HG03432 (cell line): ENCODE data around the gene SYT2.
"Not testable (repeated sequence)": the region's sequence is repeated elsewhere in the genome, so short reads cannot be mapped to it uniquely, and the experiment has no call there.

ENCODE experiments used
- ATAC-seq: cut with Tn5 transposase; IDR thresholded peaks from one replicate; pipeline ENCODE4 v1.9.1; 2021; ENCODE audit warnings: mild to moderate bottlenecking, moderate library complexity; ENCODE audit not compliant: unreplicated experiment

Gene SYT2

DNA sequence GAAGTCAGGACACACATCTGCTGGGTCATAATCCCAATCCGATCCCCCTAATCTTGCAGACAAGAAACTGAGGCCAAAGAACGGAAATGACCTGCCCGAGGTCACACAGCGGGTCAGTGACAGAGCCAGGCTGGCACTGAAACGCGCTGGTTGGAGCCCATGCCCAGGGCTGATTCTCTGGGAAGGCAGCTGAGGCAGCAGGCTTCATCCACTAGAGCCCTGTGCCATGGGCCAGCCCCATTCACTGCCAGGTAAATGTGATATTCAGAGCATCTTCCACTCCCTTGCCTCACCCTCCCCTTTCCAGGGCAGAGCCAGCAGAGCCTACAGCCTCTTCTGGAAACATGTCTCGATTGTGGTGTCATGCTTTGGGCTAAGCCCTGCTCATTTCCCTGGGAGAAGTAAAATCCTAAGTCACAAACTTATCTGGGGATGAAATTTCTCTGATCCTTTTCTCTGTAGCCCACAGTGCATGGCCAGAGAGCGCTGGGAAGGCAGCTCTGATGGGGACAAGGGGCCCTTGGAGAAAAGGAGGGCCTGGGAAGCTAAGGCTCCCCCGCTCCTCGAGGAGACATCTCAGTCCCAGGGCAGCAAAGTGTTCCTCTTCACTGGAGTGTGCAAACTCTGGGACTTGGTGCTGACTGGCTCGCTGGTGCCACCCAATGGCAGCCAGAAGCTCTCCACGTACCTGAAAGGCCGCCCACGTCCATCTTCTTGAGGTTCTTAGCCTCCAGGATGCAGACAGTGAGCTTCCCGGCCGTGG is 110.4 kb downstream of the SYT2 start:
- peak; percentile 60 for ATAC-seq

DNA sequence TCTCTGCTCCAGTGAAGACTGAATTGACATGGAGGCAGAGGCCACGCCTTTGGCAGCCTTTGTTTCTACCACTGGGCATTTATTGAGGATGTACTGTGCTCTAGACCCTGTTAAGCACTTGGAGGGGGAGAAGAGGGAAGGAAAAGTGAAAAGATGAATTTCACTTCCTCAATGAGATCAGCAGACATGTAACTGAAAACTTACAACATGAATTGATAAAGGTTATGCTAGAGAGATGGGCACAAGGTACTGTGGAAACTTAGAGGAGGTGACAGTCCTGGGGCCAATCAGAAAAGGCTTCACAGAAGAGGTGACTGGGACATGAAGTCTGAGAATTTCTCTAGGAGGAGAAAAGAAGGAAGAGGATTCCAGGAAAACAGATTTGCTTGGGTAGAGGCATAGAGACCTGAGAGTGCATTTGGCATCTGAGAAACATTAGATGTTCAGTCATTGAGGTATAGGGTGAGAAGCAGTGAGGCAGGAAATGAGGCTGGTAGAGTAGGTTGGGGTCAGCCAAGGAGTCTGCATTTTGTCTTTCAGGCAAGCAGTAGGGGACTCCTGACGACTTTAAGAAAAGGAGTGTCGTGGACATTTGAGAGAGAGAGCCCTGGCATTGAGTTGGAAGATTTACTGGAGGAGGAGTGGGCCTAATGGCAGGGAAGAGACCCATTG is 113.0 kb downstream of the SYT2 start:
- no peak for ATAC-seq

DNA sequence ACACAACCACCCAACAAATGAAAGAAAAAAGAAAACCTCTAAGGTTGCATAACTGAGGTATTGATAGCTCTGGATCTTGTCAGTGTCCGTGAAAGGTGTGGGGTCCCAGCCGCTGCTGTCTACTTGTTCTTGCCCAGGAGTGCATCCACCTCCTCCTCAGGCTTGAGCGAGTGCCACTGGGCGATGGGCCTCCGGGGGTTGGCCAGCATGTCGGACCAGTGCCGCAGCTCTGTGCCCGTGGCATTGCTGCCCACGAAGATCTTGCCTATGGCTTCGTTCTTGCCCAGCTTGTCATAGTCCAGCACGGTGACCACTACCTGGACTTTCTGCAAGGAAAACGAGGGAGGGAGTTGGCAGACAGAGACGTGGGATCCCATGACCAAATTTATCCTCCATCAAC is 113.6 kb downstream of the SYT2 start:
- no peak for ATAC-seq

DNA sequence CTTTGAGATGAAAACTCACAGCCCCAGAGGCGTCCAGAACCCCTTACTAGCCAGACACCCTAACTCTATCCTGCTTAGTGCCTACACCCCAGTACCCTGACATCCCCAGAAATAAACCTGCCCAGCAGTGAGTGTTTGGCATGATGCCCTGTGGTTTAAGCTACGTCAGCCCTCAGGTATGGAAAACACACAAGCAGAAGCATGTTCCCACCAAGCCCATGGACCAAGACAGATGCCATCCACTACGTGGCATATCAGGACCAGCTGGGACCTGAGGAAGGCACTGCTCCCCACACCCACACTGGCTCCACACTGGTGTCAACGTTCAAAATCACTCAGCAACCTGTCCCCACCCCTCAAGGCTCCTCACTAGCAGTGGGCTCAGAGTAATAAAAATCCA is 116.4 kb downstream of the SYT2 start:
- ATAC-seq = no peak

DNA sequence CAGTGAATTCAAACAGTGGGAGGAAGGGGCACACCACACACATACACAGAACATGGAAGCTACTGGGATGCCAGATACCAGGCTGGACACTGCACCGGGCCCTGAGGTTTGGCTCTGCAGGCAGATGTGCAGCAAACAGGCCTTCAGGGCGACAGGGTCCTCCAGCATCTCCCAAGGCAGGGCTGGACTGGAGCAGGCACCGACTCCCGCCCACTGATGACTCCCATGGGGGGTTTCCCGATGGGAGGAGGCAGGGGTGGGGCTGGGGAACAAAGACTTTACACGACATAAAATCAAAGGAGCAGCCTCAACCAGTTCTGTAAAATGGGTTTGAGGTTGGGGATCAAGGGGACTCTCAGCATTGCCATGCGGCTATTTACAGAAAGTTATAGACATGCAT is 118.1 kb downstream of the SYT2 start:
- ATAC-seq = no peak

DNA sequence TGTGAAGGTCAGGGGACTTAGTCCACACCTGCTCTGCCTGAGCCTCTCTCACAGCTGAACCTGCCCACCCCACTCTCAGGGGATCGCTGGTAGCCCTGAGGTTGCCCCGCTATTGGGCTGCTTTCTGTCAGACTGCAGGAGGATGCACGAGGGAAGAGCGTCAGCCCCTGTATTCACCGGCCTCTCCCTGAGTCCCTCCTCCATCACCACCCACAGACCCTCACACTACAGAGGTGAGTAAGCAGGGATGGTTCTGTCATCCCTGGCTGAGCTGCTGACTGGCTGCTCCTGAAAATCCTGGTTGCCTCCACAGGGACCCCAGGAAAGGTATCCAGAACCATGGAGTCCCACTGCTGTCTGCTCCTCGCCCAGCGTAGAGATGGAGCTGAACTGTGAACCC is 118.7 kb downstream of the SYT2 start:
- no peak for ATAC-seq

DNA sequence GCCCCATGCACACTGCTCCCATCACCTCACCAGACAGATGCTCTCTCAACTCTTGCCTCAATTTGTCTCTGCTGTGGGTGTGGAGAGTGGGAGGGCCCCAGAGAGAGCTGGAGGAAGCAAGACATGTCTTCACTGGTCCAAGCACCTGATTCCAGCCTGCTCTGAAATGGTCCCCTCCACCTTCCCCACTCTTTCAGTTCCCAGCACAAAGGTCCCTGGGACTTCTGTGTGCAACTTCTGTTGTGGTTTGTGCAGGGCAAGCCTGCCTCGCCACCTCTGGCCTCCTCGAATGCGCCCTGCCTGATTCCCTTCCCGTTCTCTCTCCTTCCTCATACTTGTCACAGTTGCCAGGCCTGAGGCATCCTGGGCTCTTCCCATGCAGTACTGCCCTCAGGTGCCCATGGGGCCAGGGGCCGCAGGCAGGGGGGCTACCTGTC is 119.3 kb downstream of the SYT2 start:
- no peak for ATAC-seq

DNA sequence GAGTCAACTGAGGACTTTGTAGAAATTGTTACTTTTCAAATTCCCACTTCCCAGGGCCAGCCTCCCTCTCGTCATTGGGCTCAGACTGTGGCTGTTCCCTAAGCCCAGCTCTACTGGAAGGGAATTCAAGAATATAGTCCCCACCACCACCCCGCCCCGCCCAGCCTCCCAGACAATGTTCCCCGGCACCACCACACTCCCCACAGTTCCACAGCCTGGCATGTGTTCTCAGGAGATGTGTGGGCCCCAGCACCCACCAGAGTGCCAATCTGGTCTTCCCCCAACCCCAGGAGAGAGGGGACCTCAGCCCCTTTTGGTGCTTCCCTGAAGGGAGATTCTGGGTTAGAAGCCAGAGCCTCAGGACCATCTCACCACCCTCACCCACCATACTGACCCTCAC is 120.1 kb downstream of the SYT2 start:
- no peak for ATAC-seq

DNA sequence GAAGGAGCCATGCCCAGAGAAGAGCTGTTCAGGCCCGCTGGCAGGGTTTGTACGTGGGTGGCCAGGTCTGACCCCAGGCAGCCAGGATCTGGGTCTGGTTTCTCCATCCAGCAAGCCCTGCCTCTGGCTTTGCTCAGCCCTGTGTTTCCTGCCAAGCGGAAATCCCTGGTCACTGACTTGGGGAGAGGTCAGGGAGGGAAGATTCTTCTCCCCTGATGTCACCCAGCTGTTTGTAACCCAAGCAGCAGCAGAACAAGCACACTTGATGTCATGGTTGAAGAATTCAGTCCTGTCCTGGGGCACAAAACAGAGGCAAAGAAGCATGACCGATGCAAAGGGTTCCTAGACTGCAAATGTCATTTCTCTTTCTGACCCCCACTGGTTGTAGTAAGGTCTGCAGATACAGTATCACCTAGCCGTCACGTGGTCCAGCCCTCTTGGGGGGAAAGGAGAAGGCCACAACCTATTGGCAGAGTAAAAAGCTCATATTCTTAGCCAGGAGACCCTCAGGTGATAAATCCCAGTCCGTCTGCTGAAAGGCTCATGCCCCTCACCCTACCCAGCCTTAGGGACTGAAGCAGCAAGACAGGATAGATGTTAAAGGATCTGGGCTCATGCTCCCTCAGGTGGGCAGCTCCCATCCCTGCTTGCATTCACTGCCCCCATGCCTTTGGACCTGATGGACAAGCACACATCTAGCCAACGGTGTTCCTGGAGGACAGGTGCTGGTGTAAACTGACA is 120.9 kb downstream of the SYT2 start:
- no peak for ATAC-seq

DNA sequence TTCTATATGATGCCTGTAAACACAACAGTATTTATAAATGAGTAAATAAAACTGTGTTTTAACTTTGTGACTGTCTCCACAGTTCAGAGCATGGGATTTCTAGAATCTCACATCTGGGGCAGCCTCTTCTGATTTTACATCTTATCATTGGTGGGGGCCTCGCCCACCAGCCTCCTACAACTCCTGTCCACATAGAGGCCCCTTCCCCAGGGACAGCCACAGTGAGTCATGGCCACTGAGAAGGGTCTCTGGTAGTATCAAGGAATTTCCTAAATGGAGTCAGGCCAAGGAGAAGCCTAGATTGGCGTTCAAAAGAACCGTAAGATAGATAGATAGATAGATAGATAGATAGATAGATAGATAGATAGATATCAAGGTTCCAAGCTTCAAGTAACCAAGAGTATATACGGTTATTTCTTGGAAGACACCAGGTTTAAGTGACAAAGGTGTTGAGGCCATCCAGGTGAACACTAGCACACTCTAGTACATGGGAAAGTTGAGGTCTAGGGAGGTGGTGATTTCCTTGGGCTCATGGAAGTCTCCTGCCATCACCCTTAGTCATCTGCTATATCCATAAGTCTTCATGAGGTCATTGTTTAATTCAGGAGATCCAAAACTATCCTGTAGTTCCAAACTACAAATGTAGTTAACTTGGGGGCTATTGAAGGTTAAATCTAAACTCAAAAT is 121.6 kb downstream of the SYT2 start:
- no peak for ATAC-seq

DNA sequence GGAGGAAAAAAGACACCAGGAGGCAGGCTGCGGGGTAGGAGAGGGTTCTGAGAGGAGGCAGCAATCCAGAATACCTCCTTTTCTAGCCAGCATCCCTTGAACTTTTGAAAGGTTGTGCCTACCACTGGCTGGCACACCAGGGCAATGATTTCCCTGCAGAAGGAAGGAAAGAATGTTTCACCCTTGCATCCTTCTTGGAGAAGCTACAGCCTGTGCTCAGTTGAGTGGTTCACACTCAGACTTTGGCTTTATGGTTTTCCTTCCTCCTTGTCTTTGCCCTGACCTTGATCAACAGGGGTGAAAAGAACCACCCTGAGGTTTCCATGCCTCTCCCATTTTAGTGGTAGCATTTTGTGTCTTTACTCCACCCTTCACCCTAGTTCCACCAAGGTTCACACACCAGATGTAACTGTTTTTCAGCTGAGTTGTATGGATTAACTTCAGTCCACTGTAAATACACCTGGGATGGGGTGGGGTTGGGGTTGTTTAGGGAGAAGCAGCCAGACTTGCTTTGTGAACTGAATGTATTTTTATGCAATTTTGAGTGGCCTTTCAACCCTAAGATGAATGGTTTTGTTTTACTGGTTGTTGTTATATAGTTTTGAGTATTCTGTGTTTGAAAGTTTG is 122.3 kb downstream of the SYT2 start:
- no peak for ATAC-seq

DNA sequence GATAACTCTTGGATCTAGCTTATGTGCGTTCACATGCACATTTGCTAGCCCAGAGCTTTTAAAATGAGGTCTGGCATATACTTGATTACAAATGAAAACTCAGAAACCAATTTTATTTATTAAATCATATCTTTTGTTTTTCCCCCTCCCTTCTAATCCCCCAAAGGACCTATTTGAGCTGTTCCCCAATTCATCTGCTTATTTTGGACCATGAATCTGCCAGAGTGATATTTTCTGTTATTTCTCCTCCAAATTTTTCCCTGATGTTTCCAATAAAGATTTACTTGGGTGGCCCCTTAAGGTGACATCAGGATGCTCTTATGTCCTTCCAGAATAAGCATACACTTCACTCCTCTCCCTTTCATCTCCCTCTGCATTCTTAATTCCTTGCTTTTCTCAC is 123.4 kb downstream of the SYT2 start:
- no peak for ATAC-seq

DNA sequence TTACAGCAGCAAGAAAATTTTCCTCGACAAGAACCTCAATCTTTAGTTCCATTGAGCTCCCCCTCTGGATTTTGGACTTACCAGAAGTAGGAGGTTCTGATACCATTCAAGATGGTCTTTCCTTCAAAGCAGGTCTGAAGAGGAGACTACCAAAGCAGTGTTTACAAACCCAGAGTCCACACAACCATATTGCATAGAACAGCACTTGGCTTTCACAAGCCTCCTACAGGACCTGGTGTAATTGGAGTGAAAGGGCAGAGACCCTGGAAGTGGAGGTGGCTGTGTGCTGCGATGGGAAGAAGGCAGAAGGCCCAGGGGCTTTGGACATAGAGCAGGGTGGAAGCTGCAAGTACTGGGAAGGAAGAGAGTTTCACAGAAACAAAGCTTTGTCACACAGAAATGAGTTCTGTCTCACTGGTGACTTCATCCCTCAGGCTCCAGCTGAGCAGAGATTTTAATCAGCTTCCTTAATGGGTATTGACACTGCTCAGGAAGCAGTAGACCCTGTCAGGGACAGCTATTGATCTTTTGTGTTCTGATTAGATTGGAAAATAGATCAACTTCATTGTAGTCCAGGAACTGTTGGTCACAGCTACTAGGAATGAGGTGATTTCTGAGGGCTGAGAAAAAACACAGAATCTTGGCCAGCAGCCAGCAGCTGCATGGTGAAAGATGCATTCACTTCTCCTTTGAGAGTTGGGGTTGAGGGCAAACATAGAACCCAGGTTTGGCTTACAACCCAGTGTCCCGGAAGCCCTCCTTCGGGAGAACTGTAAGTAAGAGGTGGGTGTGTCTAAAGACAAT is 124.0 kb downstream of the SYT2 start:
- no peak for ATAC-seq

DNA sequence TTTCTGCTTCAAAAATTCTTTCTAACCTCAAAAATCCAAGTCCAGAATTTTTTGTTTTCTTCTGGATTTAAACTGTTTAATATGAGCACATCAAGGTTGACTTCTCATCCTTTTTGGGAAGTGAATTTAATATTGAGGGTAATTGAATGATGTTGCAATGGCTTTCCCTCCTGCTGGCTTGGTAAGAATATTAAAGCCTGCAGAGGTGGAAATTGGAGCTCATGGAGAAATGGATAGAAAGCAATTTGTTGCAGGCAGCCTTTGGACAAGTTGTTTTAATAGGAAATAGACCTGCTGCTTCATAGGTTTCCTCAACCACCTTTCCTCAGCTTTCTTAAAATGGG is 124.7 kb downstream of the SYT2 start:
- no peak for ATAC-seq

DNA sequence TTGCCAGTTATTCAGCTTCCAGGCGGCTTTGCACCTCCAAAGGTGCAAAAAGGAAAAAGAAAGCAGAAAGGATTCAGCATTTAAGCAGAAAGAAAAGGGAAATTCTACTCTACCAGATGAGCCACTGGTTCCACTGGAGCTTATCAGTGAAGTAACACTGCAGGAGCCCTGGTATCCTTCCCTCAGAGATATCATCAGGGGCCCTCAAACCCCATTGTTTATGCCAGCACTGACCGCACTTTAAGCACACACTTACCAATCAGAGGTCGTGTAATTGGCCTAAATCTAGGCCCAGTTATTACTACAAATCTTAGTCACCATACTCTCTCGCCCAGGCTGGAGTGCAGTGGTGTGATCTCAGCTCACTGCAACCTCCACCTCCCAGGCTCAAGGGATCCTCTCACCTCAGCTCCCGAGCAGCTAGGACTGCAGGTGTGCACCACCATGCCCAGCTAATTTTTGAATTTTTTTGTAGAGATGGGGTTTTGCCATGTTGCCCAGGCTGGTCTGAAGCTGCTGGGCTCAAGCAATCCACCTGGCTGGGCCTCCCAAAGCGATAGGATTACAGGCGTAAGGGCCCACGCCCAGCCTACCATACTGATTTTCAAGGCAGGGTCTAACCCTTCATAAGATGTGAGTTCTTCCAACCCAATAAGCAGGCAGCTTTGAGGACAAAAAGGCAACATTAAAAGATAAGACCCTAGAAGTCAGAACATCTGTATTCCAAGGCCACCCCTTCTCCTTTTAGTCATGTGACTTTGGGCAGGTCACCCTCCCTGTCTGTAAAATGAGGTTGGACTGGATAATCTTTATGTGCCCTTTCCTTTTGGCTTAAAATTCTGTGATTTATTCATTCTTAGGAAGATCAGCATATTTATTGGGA is 125.3 kb downstream of the SYT2 start:
- ATAC-seq = no peak

DNA sequence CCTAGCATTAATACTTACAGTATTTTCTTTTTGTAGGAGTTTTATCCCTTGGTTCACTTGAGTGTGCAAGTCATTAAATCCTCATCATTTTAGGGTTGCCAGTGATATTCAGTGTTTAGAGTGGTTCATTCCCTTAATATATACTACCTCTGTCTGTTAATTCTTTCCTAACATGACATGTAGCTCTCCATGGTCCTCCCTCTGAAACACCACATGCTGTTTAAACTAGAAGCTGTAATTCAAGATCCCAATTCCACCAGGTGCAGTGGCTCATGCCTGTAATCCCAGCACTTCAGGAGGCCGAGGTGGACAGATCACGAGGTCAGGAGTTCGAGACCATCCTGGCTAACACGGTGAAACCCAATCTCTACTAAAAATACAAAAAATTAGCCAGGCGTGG is 127.9 kb downstream of the SYT2 start:
- ATAC-seq = not testable (repeated sequence)

DNA sequence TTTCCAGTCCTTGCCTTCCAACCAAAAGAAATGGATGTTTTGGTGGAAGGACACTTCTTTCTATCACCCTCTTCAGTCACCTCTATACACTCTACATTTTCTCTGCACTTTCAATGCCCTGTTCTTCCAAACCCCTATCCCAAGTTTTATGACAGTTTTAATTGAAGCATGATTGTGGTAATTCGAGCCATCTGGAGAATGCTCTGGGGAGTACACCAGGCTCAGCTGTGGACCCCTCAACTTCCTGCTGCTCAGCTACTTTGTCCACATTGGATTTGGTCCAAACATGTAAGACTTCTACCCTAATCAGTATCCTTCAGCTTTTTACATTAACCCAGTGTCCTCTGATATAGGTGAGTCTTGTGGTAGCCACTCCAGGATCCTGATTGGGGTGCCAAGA is 129.6 kb downstream of the SYT2 start:
- ATAC-seq = no peak

DNA sequence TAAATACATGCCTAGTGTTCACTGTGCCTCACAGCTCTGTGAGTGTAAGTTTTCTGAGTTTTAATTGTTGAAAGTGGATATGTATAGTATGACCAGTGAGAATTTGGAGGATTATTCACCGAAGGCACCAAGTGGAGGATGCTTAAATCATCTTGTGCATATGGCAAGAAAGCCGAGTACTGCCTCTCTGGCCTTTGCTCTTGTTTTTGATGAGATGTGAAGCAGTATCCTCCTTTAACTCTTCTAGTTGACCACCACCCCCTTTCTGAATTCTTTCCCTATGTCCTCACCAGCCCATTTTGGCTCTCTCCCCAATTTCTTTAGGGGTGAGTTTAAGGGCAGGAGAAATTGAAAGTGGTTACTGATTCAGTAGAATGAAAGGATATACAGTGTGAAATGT is 130.4 kb downstream of the SYT2 start:
- no peak for ATAC-seq

DNA sequence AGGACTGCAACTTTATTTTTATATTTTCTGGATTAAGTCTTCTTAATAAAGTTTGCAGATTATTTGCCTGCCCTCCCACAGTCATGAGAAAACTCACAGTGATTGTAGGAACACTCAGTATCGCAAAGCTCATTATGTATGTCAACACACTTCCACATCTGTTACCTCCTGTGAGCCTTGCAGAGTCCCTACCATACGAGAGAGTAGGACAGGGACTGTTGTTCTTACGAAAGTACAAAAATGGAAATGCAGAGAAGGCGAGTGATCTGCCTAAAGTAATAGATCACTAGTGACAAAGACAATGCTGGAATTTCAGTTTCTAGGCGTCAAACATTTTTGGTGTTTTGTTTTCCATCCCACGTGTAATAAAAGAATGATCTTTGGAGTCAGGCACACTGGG is 131.7 kb downstream of the SYT2 start:
- no peak for ATAC-seq
